HFF-Myc (cell line): ENCODE measurements around the gene P2RY4.
"Not testable (repeated sequence)": the region's sequence is repeated elsewhere in the genome, so short reads cannot be mapped to it uniquely, and the experiment has no call there.

Experiments used
- DNase-seq: peaks from one replicate; pipeline ENCODE4 v3.0.0-alpha.2; 2011; ENCODE audit warnings: low read depth; ENCODE audit errors: extremely low read depth
- H3K4me3 ChIP-seq: replicated peaks from 2 replicates; pipeline ENCODE4 v1.5.1; 2011; ENCODE audit warnings: low read depth, mild to moderate bottlenecking, control low read depth, low read length
- TF ChIP-seq, protein P1 (sequence below): IDR thresholded peaks from 2 replicates; pipeline ENCODE4 v1.5.1; 2012; ENCODE audit warnings: mild to moderate bottlenecking, low read depth, low read length, control low read depth; ENCODE audit errors: missing control alignments

P2RY4 gene

DNA sequence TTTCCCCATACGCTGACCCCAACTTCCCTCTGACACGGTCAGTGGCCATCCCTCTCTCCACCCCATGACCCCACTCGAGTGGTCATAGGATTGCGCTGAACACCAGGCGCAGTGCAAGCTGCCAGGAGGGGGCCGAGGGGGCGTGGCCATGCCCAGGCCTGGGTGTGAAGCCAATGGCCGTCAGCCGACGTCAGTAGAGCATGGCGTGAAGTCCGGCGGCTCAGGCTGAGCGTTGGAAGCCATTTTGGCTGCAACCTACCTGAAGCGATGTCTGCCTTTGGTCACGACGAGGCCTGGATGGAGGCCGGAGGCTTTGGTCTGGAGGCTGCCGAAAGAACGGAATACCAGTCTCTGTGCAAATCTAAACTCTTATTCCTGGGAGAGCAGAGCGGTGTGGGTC is 21.9 kb upstream of the P2RY4 start, which contains the start of gene RAB41:
TSS of gene RAB41 (plus strand) at position 222 of the 400 bp plus-strand sequence. CDS start at position 268, 46 bp downstream.
- no peak for DNase-seq
- H3K4me3 ChIP-seq: no peak within 1 kb of the TSS
- TF ChIP-seq, protein P1, sequence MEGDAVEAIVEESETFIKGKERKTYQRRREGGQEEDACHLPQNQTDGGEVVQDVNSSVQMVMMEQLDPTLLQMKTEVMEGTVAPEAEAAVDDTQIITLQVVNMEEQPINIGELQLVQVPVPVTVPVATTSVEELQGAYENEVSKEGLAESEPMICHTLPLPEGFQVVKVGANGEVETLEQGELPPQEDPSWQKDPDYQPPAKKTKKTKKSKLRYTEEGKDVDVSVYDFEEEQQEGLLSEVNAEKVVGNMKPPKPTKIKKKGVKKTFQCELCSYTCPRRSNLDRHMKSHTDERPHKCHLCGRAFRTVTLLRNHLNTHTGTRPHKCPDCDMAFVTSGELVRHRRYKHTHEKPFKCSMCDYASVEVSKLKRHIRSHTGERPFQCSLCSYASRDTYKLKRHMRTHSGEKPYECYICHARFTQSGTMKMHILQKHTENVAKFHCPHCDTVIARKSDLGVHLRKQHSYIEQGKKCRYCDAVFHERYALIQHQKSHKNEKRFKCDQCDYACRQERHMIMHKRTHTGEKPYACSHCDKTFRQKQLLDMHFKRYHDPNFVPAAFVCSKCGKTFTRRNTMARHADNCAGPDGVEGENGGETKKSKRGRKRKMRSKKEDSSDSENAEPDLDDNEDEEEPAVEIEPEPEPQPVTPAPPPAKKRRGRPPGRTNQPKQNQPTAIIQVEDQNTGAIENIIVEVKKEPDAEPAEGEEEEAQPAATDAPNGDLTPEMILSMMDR: no peak

DNA sequence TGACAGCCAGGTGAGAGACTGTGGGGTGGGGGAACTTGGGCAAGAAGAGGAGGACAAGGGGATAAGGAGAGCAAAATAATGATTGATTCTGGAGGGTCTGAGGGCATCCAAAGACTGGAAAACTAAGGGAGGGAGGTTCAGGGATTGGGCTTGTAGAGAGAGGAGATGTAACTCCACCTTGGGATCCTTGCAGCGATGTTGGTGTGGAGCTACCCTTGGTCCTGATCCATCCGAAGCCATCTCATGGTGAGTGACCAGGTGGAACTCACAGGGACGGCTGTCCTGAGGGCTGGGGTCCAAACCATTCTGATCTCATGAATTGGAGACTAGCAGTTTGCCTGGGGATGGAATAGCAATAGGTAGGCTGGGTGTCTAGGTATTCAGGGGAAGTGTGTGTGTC is 20.6 kb upstream of the P2RY4 start:
- H3K4me3 ChIP-seq: no peak overlapping the region
- TF ChIP-seq, protein P1: no peak

GRCh38 chrX:70279081-70279480 is 19.1 kb upstream of the P2RY4 start:
- TF ChIP-seq, protein P1: no peak
- no peak for DNase-seq
- no peak overlapping the region for H3K4me3 ChIP-seq

More for the DNA sequence above, 20.6 kb upstream of the P2RY4 start:
- no peak for DNase-seq

DNA sequence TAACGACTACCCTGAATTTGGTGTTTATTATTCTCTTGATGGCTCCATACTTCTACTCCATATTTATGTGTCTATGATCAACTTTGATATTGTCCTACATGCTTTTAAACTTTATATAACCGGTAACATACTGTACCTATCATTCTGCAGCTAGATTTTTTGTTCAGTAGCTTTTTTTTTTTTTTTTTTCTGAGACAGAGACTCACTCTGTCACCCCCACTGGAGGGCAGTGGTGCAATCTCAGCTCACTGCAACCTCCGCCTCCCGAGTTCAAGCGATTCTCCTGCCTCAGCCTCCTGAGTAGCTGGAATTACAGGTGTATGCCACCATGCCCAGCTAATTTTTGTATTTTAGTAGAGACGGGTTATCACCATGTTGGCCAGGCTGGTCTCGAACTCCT is 14.0 kb upstream of the P2RY4 start:
- not testable (repeated sequence) for H3K4me3 ChIP-seq, DNase-seq

DNA sequence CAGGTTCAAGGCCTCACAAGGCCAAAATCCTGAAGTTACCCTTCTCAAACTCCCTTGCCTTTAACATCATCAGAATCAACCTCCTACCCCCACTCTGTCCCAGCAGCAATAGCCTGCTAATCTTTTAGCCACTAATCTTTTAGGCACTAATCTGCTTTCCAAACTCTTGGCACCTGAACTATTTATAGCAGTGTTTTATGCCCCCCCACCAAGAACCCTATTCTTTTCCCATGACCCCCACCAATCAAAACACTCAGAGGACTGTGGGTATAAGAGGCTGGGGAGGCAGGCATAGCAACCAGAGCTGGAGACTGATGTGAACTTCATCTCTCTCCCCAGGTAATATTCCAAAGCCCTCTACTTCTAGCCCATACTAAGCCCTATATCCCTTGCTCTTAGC is 8.0 kb upstream of the P2RY4 start, which contains the start of gene ARR3:
TSS of gene ARR3 (plus strand) at position 301 of the 400 bp plus-strand sequence. CDS start 1,052 bp downstream, outside the sequence.
- no peak for DNase-seq
- TF ChIP-seq, protein P1: no peak
- no peak within 1 kb of the TSS for H3K4me3 ChIP-seq

DNA sequence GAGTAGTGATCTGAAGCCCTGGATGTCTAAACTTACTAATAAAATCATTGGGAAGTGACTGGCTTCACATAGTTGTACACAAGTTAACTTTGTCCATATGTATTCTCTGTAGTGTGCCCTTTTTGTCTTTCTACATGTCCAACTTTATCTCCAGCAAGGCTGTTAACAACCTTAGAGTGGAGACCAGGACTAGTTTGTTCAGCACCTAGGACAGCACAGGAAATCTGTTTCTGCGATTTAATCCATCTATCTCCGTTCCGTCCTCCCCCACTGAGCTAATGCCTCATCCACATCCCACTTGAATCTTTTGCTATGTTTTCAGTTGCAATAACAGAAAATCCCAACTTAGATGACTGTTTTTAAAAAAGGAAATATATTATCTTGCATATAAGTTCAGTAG is 4.8 kb upstream of the P2RY4 start:
- H3K4me3 ChIP-seq: no peak overlapping the region
- TF ChIP-seq, protein P1: no peak

GRCh38 chrX:70262952-70263567 is 3.1 kb upstream of the P2RY4 start:
- no peak overlapping the region for H3K4me3 ChIP-seq
- DNase-seq: peak; percentile 3
- TF ChIP-seq, protein P1: peak; percentile 59

More for the DNA sequence above, 4.8 kb upstream of the P2RY4 start:
- no peak for DNase-seq
